Activated naive CD8-positive, alpha-beta T cell treated with anti-CD3 and anti-CD28 coated beads, Interleukin-2, amount 10 ng/mL, durations not matched to agents 7 days and 5 days (primary cell): ENCODE measurements around the gene HMOX2. TPM values are rescaled to one million over a fixed set of nuclear protein-coding genes. Genes with fewer than 3 reads are reported as not detected.

Experiments
- ATAC-seq: fragments of 150-1000 bp; cut with Tn5 transposase; one replicate; pipeline ENCODE4 v1.10.0; 2021; ENCODE audit warnings: low read depth, moderate library complexity
- POLR2A ChIA-PET: fragments of 350-600 bp; sonication (Branson Sonifier 250); formaldehyde crosslinking; loops from one replicate; lab custom pipeline; 2021; ENCODE audit warnings: antibody characterized with exemption; lab: Charles Lee
- DNase-seq: peaks from one replicate; pipeline ENCODE4 v3.0.0; 2021
- H3K27ac Mint-ChIP-seq: one replicate; pipeline ENCODE4 v1.8.0; 2022; ENCODE audit warnings: mild to moderate bottlenecking, mixed read lengths
- H3K27me3 Mint-ChIP-seq: one replicate; pipeline ENCODE4 v1.8.0; 2022; ENCODE audit warnings: mild to moderate bottlenecking, moderate library complexity, mixed read lengths
- H3K36me3 Mint-ChIP-seq: one replicate; pipeline ENCODE4 v1.8.0; 2021; ENCODE audit warnings: mild to moderate bottlenecking, mixed read lengths
- H3K4me1 Mint-ChIP-seq: one replicate; pipeline ENCODE4 v1.8.0; 2021; ENCODE audit warnings: mixed read lengths
- H3K4me3 Mint-ChIP-seq: one replicate; pipeline ENCODE4 v1.8.0; 2022; ENCODE audit warnings: mild to moderate bottlenecking, moderate library complexity, mixed read lengths
- H3K9me3 Mint-ChIP-seq: one replicate; pipeline ENCODE4 v1.8.0; 2021; ENCODE audit warnings: mixed read lengths
- total RNA-seq, 2 experiments: library from RNA; stranded (reverse); gene quantifications; one replicate each; pipeline ENCODE4 v1.2.3, GENCODE V29; 2021

HMOX2 gene
- total RNA-seq, 2 experiments from 2014 or later = 84.5 to 86.9 TPM

DNA sequence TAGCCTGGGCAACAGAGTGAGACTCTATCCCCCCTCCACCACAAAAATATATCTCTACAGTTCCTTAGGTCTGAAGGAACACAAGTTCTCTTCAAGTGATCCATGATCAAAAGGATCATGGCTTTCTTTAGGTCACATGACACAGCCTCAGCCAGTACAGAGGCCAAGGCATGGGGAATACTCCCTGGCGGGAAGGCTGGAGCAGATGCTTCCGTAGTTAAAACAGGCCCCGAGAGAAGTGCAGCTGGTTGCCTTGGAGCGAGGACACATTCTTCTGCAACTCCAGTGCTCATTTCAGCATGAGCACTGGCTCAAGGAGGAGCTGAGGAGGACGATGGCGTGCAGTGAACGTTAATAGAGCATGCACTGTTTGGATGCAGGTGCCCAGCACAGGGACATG is 48.9 kb downstream of the HMOX2 start:
- Mint-ChIP-seq H3K36me3 (peaks cover 12% of the 10 kb centered on the region), H3K9me3 (no peaks in the 10 kb centered on the region), H3K4me3 (no peak overlapping the region), H3K27ac (no peak overlapping the region), H3K4me1 (peaks cover 35% of the 10 kb centered on the region), H3K27me3 (no peaks in the 10 kb centered on the region)
- POLR2A ChIA-PET = interaction anchor here (0.5 to 1.2 kb wide), 2 partner anchors 11 to 24 kb away, joined by 4 read pairs; no protein-coding TSS in a partner anchor
- no peak for DNase-seq
- ATAC-seq = no peak

- DNase-seq (no peak), ATAC-seq (no peak)
- POLR2A ChIA-PET = interaction anchor here (1.2 kb wide), 1 partner anchor 23 kb away, joined by 4 read pairs; no protein-coding TSS in a partner anchor
- H3K9me3 Mint-ChIP-seq = no peaks in the 10 kb centered on the region
- H3K27me3 Mint-ChIP-seq = no peaks in the 10 kb centered on the region
- H3K27ac Mint-ChIP-seq = no peak overlapping the region
- no peak overlapping the region for H3K4me3 Mint-ChIP-seq
- H3K4me1 Mint-ChIP-seq = peaks cover 37% of the 10 kb centered on the region
- peaks cover 10% of the 10 kb centered on the region for H3K36me3 Mint-ChIP-seq
Observed at GRCh38 chr16:4525634-4526277, 49.6 kb downstream of the HMOX2 start.

DNA sequence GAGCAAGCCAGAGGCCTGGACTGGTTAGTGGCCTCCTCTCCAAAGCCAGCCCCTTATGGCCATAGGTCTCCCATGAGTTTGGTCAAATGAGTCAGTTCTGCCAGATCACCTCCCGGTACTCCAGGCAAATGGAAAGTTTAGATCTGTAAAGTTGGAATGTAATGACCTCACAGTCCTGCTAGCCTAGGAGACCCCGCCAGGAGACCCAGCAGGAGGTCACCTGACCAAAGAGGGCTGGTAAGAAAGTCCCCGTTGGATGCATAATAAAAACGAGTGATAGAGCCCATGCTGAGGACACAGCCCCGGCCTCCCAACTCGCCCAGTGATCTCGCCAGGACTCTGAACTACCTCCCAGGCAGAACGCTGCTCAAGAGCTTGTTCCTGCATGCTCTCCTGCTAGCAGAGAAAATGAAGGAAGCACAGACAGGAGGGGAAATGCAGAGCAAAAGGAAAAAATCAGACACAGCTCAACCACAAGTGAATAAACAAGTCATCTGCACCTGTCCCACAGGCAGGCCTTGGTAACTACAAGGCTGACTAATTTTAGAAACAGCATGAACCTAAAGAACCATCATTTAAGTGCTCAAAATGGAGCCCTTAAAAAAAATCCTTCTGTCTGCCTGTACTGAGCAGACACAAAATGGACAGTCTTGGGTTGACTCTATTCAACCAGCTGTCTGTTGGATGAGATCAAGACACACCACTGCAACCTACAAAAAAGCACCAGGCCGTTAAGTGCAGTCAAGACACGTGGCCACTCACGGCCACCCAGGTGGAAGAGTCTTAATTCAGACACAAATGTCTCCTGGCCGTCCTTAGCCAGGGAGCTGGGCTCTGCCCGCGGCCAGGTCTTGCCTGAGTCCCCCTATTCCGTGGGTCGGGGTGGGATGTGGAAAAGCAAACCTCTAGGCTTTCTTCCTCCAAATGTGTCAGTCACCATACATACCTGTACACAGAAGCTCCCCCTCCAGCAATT is 53.2 kb downstream of the HMOX2 start:
- H3K27ac Mint-ChIP-seq = peak overlapping the region; percentile 87
- peaks cover 15% of the 10 kb centered on the region for H3K36me3 Mint-ChIP-seq
- ATAC-seq (peak; percentile 77), DNase-seq (peak; percentile 43)
- POLR2A ChIA-PET = interaction anchor here (0.6 to 1.4 kb wide), 3 partner anchors 9 to 165 kb away, joined by 3 to 8 read pairs (median 4); partner anchors contain the start of gene CDIP1
- H3K4me3 Mint-ChIP-seq = peak overlapping the region; percentile 73
- H3K27me3 Mint-ChIP-seq = no peaks in the 10 kb centered on the region
- peaks cover 32% of the 10 kb centered on the region for H3K4me1 Mint-ChIP-seq
- no peaks in the 10 kb centered on the region for H3K9me3 Mint-ChIP-seq

DNA sequence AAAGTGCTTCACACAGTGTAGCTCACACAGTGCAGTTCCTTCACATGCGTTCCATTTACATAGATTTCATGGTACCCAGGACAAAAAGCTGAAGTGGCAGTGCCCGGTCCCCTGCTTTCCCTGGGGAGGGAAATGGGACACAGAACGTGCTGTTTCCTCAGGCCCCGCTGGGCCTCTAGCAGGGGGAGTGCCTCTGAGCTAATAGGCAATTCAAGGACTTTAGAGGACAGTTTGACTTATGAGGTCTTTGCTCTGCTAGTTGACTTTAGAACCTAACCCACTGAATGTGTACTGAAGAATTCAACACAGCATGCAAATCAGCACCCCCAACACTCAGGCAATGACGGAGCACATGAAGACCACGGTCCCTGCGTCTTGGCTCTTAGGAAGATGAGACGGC is 55.6 kb downstream of the HMOX2 start:
- H3K36me3 Mint-ChIP-seq = peaks cover 17% of the 10 kb centered on the region
- H3K27ac Mint-ChIP-seq = no peak overlapping the region
- ATAC-seq = no peak
- POLR2A ChIA-PET = interaction anchor here (0.6 to 1.2 kb wide), 3 partner anchors 27 to 181 kb away, joined by 3 to 4 read pairs (median 4); no protein-coding TSS in a partner anchor
- no peaks in the 10 kb centered on the region for H3K27me3 Mint-ChIP-seq
- no peaks in the 10 kb centered on the region for H3K9me3 Mint-ChIP-seq
- peaks cover 47% of the 10 kb centered on the region for H3K4me1 Mint-ChIP-seq
- H3K4me3 Mint-ChIP-seq = no peak overlapping the region
- DNase-seq = no peak

DNA sequence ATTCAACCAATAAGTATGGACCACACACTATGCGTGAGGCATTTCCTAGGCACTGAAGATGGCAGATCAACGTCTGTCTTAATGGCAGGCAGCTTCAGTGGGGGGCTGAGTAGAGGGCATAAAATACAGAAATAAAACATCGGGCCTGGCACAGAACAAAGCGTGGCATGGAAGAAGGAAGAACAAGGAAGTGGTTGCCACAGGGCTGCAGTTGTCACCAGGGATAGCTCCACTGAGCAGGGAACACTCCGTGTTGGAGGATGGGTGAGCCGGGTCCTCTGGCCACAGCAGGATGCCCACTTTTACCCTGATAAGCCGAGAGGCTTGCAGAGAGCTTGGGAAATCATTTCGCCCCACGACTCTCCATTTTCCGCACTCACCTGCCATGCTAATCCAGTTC is 56.0 kb downstream of the HMOX2 start:
- Mint-ChIP-seq H3K27me3 (no peaks in the 10 kb centered on the region), H3K27ac (no peak overlapping the region), H3K4me1 (peaks cover 47% of the 10 kb centered on the region), H3K36me3 (peaks cover 17% of the 10 kb centered on the region), H3K4me3 (no peak overlapping the region), H3K9me3 (no peaks in the 10 kb centered on the region)
- POLR2A ChIA-PET = interaction anchor here (0.7 kb wide), 1 partner anchor 147 kb away, joined by 3 read pairs; no protein-coding TSS in a partner anchor
- no peak for ATAC-seq
- no peak for DNase-seq

DNA sequence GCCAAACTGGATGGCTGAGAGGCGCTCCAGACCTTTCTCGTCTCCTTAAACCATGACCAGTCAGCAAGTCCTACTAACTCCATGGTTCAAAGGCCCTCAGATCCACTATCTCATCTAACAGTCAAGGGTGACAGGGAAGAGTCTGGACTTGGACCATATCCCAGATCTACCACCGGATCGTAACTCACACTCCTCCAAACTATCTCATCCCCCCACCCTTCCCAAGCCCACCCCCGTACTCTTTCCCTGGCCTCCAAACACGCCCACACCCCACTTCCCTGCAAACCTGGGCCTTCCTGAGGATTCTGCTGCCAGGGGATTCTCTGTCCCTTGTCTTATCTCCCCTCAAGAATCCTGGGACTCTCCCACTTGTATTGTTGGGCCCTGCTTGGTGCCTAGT is 57.3 kb downstream of the HMOX2 start:
- Mint-ChIP-seq H3K4me1 (peaks cover 44% of the 10 kb centered on the region), H3K4me3 (no peak overlapping the region), H3K36me3 (peaks cover 17% of the 10 kb centered on the region)

DNA sequence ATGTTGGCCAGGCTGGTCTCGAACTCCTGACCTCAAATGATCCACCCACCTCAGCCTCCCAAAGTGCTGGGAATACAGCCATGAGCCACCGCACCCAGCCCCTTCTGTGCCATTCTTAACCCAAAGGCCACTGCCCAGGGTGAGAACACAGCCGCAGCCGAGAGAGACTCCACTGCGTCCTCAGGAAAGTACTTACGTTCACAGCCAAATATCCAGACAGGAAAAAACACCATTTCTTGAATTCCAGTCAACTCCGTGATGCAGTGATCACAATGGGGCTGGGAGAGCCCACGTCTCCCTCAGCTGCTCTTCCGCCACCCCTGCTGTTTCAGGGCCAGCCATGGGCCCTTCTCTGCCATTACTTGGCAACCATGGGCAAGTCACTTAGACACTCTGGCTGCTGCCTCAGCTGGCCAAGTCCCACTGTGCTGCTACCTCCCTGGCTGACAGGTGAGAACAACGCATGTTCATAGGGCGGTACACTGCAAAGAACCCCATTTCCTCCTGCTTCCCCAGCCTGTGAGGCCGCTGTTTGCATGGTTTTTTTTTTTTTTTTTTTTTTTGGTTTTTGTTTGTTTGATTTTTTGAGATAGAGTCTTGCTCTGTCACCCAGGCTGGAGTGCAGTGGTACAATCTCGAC is 58.1 kb downstream of the HMOX2 start:
- Mint-ChIP-seq H3K36me3 (peaks cover 19% of the 10 kb centered on the region), H3K9me3 (no peaks in the 10 kb centered on the region), H3K27me3 (no peaks in the 10 kb centered on the region), H3K4me3 (no peak overlapping the region), H3K27ac (no peak overlapping the region), H3K4me1 (peaks cover 41% of the 10 kb centered on the region)
- POLR2A ChIA-PET = no interaction called here
- ATAC-seq (no peak), DNase-seq (no peak)

More for the DNA sequence above, 57.3 kb downstream of the HMOX2 start:
- POLR2A ChIA-PET = no interaction called here
- ATAC-seq = no peak
- no peaks in the 10 kb centered on the region for H3K9me3 Mint-ChIP-seq
- H3K27ac Mint-ChIP-seq = no peak overlapping the region
- H3K27me3 Mint-ChIP-seq = no peaks in the 10 kb centered on the region
- DNase-seq = no peak

- peak overlapping the region; percentile 23 for H3K27ac Mint-ChIP-seq
- DNase-seq (no peak), ATAC-seq (no peak)
- POLR2A ChIA-PET = interaction anchor here (1.1 to 1.4 kb wide), 2 partner anchors 31 to 121 kb away, joined by 3 to 5 read pairs; no protein-coding TSS in a partner anchor
- H3K4me3 Mint-ChIP-seq = peak overlapping the region; percentile 8
- peaks cover 6% of the 10 kb centered on the region for H3K9me3 Mint-ChIP-seq
- no peaks in the 10 kb centered on the region for H3K27me3 Mint-ChIP-seq
- peaks cover 31% of the 10 kb centered on the region for H3K4me1 Mint-ChIP-seq
- peaks cover 24% of the 10 kb centered on the region for H3K36me3 Mint-ChIP-seq
Observed at GRCh38 chr16:4535627-4536108, 59.5 kb downstream of the HMOX2 start.

DNA sequence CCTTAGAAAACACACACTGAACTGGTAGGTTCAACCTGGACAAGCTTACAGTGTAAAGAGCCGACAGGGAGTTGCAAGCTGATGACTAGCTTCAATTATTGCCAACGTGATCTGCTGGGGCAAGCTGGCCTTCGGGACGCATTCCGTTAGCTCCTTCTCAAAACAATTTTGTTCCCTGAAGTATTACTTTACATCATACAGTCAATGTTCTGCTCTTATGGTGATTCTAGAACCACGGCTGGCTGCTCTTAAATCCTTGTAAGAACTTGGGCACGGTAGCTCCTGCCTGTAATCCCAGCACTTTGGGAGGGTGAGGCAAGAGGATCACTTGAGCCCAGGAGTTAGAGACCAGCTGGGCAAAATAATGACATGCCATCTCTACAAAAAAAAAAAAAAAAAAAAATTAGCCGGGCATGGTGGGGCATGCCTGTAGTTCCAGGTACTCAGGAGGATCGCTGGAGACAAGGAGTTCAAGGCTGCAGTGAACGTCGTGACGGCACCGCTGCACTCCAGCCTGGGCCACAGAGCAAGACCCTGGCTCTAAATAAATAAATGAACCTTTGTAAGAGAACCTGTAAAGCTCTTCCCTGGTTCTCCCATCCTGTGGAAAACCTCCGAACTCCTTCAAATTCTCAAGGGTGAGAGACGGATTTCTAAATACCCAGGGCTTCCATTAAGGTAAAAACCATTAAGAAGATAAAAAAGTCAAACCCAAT is 60.4 kb downstream of the HMOX2 start:
- Mint-ChIP-seq H3K4me3 (peak overlapping the region; percentile 64), H3K27ac (peak overlapping the region; percentile 34), H3K27me3 (no peaks in the 10 kb centered on the region), H3K9me3 (peaks cover 6% of the 10 kb centered on the region), H3K36me3 (peaks cover 24% of the 10 kb centered on the region), H3K4me1 (peaks cover 31% of the 10 kb centered on the region)
- POLR2A ChIA-PET = interaction anchor here (0.6 to 1.4 kb wide), 5 partner anchors 11 to 122 kb away, joined by 3 to 5 read pairs (median 4); no protein-coding TSS in a partner anchor
- DNase-seq (no peak), ATAC-seq (no peak)

GRCh38 chr16:4537376-4538343 is 61.5 kb downstream of the HMOX2 start:
- H3K4me1 Mint-ChIP-seq = peaks cover 31% of the 10 kb centered on the region
- peaks cover 17% of the 10 kb centered on the region for H3K36me3 Mint-ChIP-seq
- no peaks in the 10 kb centered on the region for H3K27me3 Mint-ChIP-seq
- ATAC-seq (peak; percentile 48), DNase-seq (no peak)
- H3K4me3 Mint-ChIP-seq = peak overlapping the region; percentile 64
- POLR2A ChIA-PET = interaction anchor here (0.6 to 2.2 kb wide), 6 partner anchors 11 to 62 kb away, joined by 3 to 11 read pairs (median 6); partner anchors contain the start of gene HMOX2
- H3K27ac Mint-ChIP-seq = peak overlapping the region; percentile 34
- H3K9me3 Mint-ChIP-seq = peaks cover 6% of the 10 kb centered on the region
